ENCODE measurements around the gene PODN.

Gene PODN

GRCh38 chr1:53050310-53050709, 11.7 kb upstream of the PODN start:
- DNase-seq (ENCODE audit: low read depth in 3 of 3, low spot score in 1 of 3), result no peak

- no peak for DNase-seq (ENCODE audit: low read depth in 3 of 3, low spot score in 1 of 3)
Measured at GRCh38 chr1:53051676-53052075, 10.3 kb upstream of the PODN start.

GRCh38 chr1:53057127-53057526, 4.9 kb upstream of the PODN start:
- DNase-seq (ENCODE audit: low read depth in 3 of 3, low spot score in 1 of 3), result no peak

GRCh38 chr1:53060579-53060978, 1.4 kb upstream of the PODN start:
- no peak for DNase-seq (ENCODE audit: low read depth in 3 of 3, low spot score in 1 of 3)

GRCh38 chr1:53061123-53061858, 722 bp upstream of the PODN start:
- DNase-seq (ENCODE audit: low read depth in 3 of 3, low spot score in 1 of 3), result no peak

GRCh38 chr1:53062708-53063591, 937 bp downstream of the PODN start:
- DNase-seq (ENCODE audit: low read depth in 3 of 3, low spot score in 1 of 3), result no peak

GRCh38 chr1:53063744-53064515, 1.9 kb downstream of the PODN start:
- DNase-seq (ENCODE audit: low read depth in 3 of 3, low spot score in 1 of 3), result no peak

GRCh38 chr1:53065391-53065790, 3.4 kb downstream of the PODN start:
- DNase-seq (ENCODE audit: low read depth in 3 of 3, low spot score in 1 of 3), result no peak

GRCh38 chr1:53066488-53066887, 4.5 kb downstream of the PODN start:
- DNase-seq (ENCODE audit: low read depth in 3 of 3, low spot score in 1 of 3), result no peak

- no peak for DNase-seq (ENCODE audit: low read depth in 3 of 3, low spot score in 1 of 3)
Measured at GRCh38 chr1:53066891-53067738, 5.1 kb downstream of the PODN start.

GRCh38 chr1:53067886-53068285, 5.9 kb downstream of the PODN start:
- no peak for DNase-seq (ENCODE audit: low read depth in 3 of 3, low spot score in 1 of 3)

- no peak for DNase-seq (ENCODE audit: low read depth in 3 of 3, low spot score in 1 of 3)
Measured at GRCh38 chr1:53068314-53069099, 6.5 kb downstream of the PODN start.

- no peak for DNase-seq (ENCODE audit: low read depth in 3 of 3, low spot score in 1 of 3)
Measured at GRCh38 chr1:53069265-53069662, 7.3 kb downstream of the PODN start.

GRCh38 chr1:53069663-53070327, 7.8 kb downstream of the PODN start:
- DNase-seq (ENCODE audit: low read depth in 3 of 3, low spot score in 1 of 3), result no peak

GRCh38 chr1:53070621-53071020, 8.6 kb downstream of the PODN start:
- no peak for DNase-seq (ENCODE audit: low read depth in 3 of 3, low spot score in 1 of 3)

- DNase-seq (ENCODE audit: low read depth in 3 of 3, low spot score in 1 of 3), result no peak
Measured at GRCh38 chr1:53071167-53071865, 9.3 kb downstream of the PODN start.

GRCh38 chr1:53071915-53072314, 9.9 kb downstream of the PODN start:
- no peak for DNase-seq (ENCODE audit: low read depth in 3 of 3, low spot score in 1 of 3)

- DNase-seq (ENCODE audit: low read depth in 3 of 3, low spot score in 1 of 3), result no peak
Measured at GRCh38 chr1:53073287-53073686, 11.3 kb downstream of the PODN start.

GRCh38 chr1:53073868-53074311, 11.9 kb downstream of the PODN start:
- DNase-seq (ENCODE audit: low read depth in 3 of 3, low spot score in 1 of 3), result no peak

Measured in stimulated activated CD4-positive, alpha-beta T cell treated with anti-CD3 and anti-CD28 coated beads, TNF-alpha, amount 100 ng/mL, for 1 hour (primary cell).